Stimulated activated CD8-positive, alpha-beta memory T cell treated with anti-CD3 and anti-CD28 coated beads, Interleukin-4, amount 100 ng/mL, for 48 hours (primary cell): ENCODE measurements around the gene DNAH3.
"Not testable (repeated sequence)": the region's sequence is repeated elsewhere in the genome, so short reads cannot be mapped to it uniquely, and the experiment has no call there.

Experiments
- DNase-seq: peaks from one replicate; pipeline ENCODE4 v3.0.0-alpha.2; 2020

The DNAH3 gene

GRCh38 chr16:21150375-21151001, at the start of gene DNAH3:
Gene DNAH3 (minus strand): TSS chr16:21150846. CDS start chr16:21150319, 527 bp downstream.
- DNase-seq, result no peak

- no peak for DNase-seq
These were observed 49.1 kb upstream of the DNAH3 start for GRCh38 chr16:21199607-21200218.

GRCh38 chr16:21197621-21198020, 47.0 kb upstream of the DNAH3 start:
- no peak for DNase-seq

- no peak for DNase-seq
These were observed 46.5 kb upstream of the DNAH3 start for GRCh38 chr16:21197112-21197511.

GRCh38 chr16:21195330-21195729, 44.7 kb upstream of the DNAH3 start:
- DNase-seq, result not testable (repeated sequence)

GRCh38 chr16:21194771-21195301, 44.2 kb upstream of the DNAH3 start:
- no peak for DNase-seq

GRCh38 chr16:21192991-21193390, 42.3 kb upstream of the DNAH3 start:
- DNase-seq, result no peak

GRCh38 chr16:21190599-21190998, 40.0 kb upstream of the DNAH3 start:
- no peak for DNase-seq

- DNase-seq, result no peak
These were observed 39.4 kb upstream of the DNAH3 start for GRCh38 chr16:21190013-21190412.

- DNase-seq, result no peak
These were observed 38.7 kb upstream of the DNAH3 start for GRCh38 chr16:21189311-21189710.

GRCh38 chr16:21186326-21186691, 35.7 kb upstream of the DNAH3 start:
- no peak for DNase-seq

- no peak for DNase-seq
These were observed 35.1 kb upstream of the DNAH3 start for GRCh38 chr16:21185659-21186325.

GRCh38 chr16:21184834-21185233, 34.2 kb upstream of the DNAH3 start:
- DNase-seq, result no peak

GRCh38 chr16:21183995-21184394, 33.3 kb upstream of the DNAH3 start:
- DNase-seq, result no peak

- no peak for DNase-seq
These were observed 29.3 kb upstream of the DNAH3 start for GRCh38 chr16:21179983-21180365.

GRCh38 chr16:21179126-21179982, 28.7 kb upstream of the DNAH3 start:
- DNase-seq, result no peak

- DNase-seq, result no peak
These were observed 24.8 kb upstream of the DNAH3 start for GRCh38 chr16:21175397-21175796.

GRCh38 chr16:21172650-21173049, 22.0 kb upstream of the DNAH3 start:
- DNase-seq, result no peak

GRCh38 chr16:21170116-21170515, 19.5 kb upstream of the DNAH3 start:
- not testable (repeated sequence) for DNase-seq

GRCh38 chr16:21169249-21169981, 18.8 kb upstream of the DNAH3 start:
- DNase-seq, result no peak

GRCh38 chr16:21167929-21168602, 17.4 kb upstream of the DNAH3 start:
- DNase-seq, result no peak

GRCh38 chr16:21167360-21167759, 16.7 kb upstream of the DNAH3 start:
- no peak for DNase-seq
